Epithelial cell of proximal tubule (primary cell): Measurements from ENCODE around the gene ARRB1. TPM values are rescaled to one million over a fixed set of nuclear protein-coding genes. Genes with fewer than 3 reads are reported as not detected.
A peak's percentile ranks its signal among the peaks of the same experiment; 100 is the strongest.

Experiments used
- DNase-seq: peaks from one replicate; pipeline ENCODE4 v3.0.0-alpha.2; 2011; ENCODE audit warnings: low read depth
- H3K4me3 ChIP-seq: 2 replicates; pipeline ENCODE4 v1.5.1; 2011; ENCODE audit warnings: low read depth, mild to moderate bottlenecking, low read length
- total RNA-seq: library from RNA; depleted of rRNA; stranded (reverse); fragments of >200 nt; gene quantifications from 2 replicates; pipeline ENCODE4 v1.2.3, GENCODE V29; 2015
- TF ChIP-seq, protein P1 (sequence below): conservative IDR thresholded peaks from 2 replicates; pipeline ENCODE4 v1.5.1; 2012; ENCODE audit warnings: low read depth, mild to moderate bottlenecking, low read length

Gene ARRB1
- total RNA-seq, 1 donor from 2014 or later: 13.8 TPM

GRCh38 chr11:75233754-75234172 is 117.7 kb downstream of the ARRB1 start:
- TF ChIP-seq, protein P1, sequence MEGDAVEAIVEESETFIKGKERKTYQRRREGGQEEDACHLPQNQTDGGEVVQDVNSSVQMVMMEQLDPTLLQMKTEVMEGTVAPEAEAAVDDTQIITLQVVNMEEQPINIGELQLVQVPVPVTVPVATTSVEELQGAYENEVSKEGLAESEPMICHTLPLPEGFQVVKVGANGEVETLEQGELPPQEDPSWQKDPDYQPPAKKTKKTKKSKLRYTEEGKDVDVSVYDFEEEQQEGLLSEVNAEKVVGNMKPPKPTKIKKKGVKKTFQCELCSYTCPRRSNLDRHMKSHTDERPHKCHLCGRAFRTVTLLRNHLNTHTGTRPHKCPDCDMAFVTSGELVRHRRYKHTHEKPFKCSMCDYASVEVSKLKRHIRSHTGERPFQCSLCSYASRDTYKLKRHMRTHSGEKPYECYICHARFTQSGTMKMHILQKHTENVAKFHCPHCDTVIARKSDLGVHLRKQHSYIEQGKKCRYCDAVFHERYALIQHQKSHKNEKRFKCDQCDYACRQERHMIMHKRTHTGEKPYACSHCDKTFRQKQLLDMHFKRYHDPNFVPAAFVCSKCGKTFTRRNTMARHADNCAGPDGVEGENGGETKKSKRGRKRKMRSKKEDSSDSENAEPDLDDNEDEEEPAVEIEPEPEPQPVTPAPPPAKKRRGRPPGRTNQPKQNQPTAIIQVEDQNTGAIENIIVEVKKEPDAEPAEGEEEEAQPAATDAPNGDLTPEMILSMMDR: no peak
- DNase-seq: peak; percentile 10
- no peak overlapping the region for H3K4me3 ChIP-seq

- no peak overlapping the region for H3K4me3 ChIP-seq
- no peak for DNase-seq
- TF ChIP-seq, protein P1: no peak
Observed at GRCh38 chr11:75230621-75231020, 120.8 kb downstream of the ARRB1 start.

DNA sequence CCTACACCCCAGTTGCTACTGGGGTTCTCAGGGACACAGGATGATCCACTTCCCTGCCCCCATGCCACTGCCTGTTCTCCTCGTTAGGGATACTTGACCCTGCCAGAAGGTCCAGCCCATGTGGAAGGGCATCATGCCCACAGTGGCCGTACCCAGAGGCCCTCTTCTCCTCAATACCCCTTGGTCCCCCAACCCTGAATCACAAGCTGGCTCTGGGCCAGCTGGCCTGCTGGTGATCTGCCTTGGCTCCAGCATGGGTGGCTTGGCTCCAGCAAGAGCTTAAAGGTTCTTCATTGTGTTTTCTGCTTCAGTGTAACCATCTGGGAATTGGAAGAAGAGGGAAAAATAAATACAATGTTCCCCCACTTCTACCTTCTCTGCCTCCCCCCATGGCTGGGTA is 122.0 kb downstream of the ARRB1 start:
- DNase-seq: no peak
- no peak overlapping the region for H3K4me3 ChIP-seq
- TF ChIP-seq, protein P1: no peak

DNA sequence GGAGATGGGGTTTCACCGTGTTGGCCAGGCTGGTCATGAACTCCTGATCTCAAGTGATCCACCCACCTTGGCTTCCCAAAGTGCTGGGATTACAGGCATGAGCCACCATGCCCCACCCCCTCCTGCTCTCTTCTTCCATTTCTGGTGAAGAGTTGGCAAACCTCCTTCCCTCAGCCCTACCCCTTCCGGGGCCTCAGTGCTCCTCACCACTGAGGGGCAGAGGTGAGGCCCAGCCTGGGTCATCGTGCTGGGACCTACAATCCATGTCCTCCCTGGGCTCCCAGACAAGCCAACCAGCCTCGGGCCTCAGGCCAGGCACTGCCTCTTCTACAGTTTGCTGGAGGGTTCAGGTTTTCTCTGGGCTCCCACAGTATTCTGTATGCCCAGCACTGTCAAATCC is 125.7 kb downstream of the ARRB1 start:
- DNase-seq: no peak
- H3K4me3 ChIP-seq: no peak overlapping the region
- TF ChIP-seq, protein P1: no peak

DNA sequence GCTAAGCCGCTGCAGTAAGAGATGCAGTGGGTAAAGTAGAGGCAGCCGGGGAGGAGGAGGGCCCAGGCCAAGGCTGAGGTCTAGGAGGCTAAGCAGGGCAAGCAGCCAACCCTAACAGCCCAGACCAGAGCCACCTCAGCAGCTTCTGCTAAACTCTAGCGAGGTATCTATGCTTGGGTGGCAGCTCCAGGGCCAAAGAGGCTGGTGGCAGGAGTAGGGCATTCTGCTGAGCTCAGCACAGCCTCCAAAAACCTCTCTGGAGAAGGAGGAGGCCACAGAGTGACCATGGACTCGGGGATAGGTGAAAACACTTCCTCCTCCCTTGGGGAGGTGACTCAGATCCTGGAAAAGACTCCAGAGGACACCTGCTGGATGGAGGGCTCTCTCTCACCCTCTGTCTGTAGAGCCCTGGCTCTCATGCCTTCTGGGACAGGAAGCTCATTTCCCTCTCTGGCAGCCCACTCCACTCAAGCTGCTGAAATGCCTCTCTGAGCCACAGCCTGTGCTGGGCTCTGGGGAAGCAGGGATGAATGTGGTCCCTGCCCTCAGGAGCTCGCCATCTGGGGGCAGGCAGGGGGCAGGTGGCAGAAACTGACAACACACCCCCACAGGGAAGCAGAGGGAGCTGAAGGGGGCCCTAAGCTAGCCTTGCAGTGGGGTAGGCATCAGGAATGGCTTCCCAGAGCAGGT is 127.4 kb downstream of the ARRB1 start:
- no peak overlapping the region for H3K4me3 ChIP-seq
- TF ChIP-seq, protein P1: peak; percentile 21
- DNase-seq: no peak

GRCh38 chr11:75219869-75220268 is 131.6 kb downstream of the ARRB1 start:
- TF ChIP-seq, protein P1: no peak
- no peak overlapping the region for H3K4me3 ChIP-seq
- DNase-seq: no peak

DNA sequence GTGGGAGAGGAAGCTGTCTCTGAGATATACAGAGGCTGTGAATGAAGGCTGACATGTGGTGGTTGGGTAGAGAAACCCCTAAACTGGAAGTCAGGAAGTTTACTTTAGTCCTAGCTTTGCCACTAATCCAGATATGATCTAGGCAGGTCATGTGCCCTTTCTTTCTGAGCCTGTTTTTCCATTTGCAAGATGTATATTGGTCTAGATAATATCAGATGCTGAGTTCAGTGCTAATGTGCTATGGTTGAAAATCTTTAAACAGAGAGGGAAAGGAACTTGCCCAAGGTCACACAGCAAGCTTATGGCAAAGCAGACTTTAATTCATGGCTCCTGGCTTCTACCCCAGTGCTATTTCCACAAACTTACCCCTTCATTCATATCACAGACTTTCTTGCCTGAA is 136.6 kb downstream of the ARRB1 start:
- TF ChIP-seq, protein P1: no peak
- H3K4me3 ChIP-seq: no peak overlapping the region
- no peak for DNase-seq
